IPS-NIHi11 (cell line): ENCODE measurements around the gene STIL.
"Not testable (repeated sequence)": the region's sequence is repeated elsewhere in the genome, so short reads cannot be mapped to it uniquely, and the experiment has no call there.

Experiments
- DNase-seq: peaks from one replicate; pipeline ENCODE4 v3.0.0; 2012; ENCODE audit warnings: mixed read lengths, low spot score

The STIL gene

GRCh38 chr1:47319968-47320367, 6.0 kb upstream of the STIL start:
- not testable (repeated sequence) for DNase-seq

- DNase-seq = no peak
Observed at GRCh38 chr1:47317841-47318240, 3.9 kb upstream of the STIL start.

GRCh38 chr1:47309427-47309826, 4.5 kb downstream of the STIL start:
- DNase-seq = no peak

GRCh38 chr1:47302472-47302871, 11.5 kb downstream of the STIL start:
- no peak for DNase-seq

GRCh38 chr1:47298025-47298699, 15.8 kb downstream of the STIL start:
- DNase-seq = no peak

- DNase-seq = no peak
Observed at GRCh38 chr1:47295579-47295978, 18.4 kb downstream of the STIL start.

- not testable (repeated sequence) for DNase-seq
Observed at GRCh38 chr1:47294863-47295262, 19.1 kb downstream of the STIL start.

GRCh38 chr1:47288116-47288515, 25.8 kb downstream of the STIL start:
- DNase-seq = not testable (repeated sequence)

- DNase-seq = no peak
Observed at GRCh38 chr1:47280142-47280541, 33.8 kb downstream of the STIL start.

GRCh38 chr1:47276850-47277249, 37.1 kb downstream of the STIL start:
- DNase-seq = no peak

- DNase-seq = not testable (repeated sequence)
Observed at GRCh38 chr1:47275811-47276210, 38.1 kb downstream of the STIL start.

- DNase-seq = not testable (repeated sequence)
Observed at GRCh38 chr1:47265529-47265928, 48.4 kb downstream of the STIL start.

GRCh38 chr1:47262787-47263413, 51.0 kb downstream of the STIL start:
- DNase-seq = peak; percentile 65

GRCh38 chr1:47257224-47257623, 56.7 kb downstream of the STIL start:
- DNase-seq = no peak

GRCh38 chr1:47252795-47253194, 61.2 kb downstream of the STIL start:
- DNase-seq = no peak

- DNase-seq = no peak
Observed at GRCh38 chr1:47252369-47252768, 61.6 kb downstream of the STIL start.

- no peak for DNase-seq
Observed at GRCh38 chr1:47249755-47250154, 64.2 kb downstream of the STIL start.

GRCh38 chr1:47244339-47244862, 69.5 kb downstream of the STIL start:
- no peak for DNase-seq

- DNase-seq = no peak
Observed at GRCh38 chr1:47243910-47244309, 70.0 kb downstream of the STIL start.

GRCh38 chr1:47241114-47242113, 72.5 kb downstream of the STIL start:
- no peak for DNase-seq

- DNase-seq = no peak
Observed at GRCh38 chr1:47238935-47239592, 74.9 kb downstream of the STIL start.

- no peak for DNase-seq
Observed at GRCh38 chr1:47235806-47236205, 78.1 kb downstream of the STIL start.
